Endodermal cell (in vitro differentiated cells): ENCODE results near the gene GPR142. TPM values are rescaled to one million over a fixed set of nuclear protein-coding genes. Genes with fewer than 3 reads are reported as not detected.
"Not testable (repeated sequence)": the region's sequence is repeated elsewhere in the genome, so short reads cannot be mapped to it uniquely, and the experiment has no call there.

Source experiments
- DNase-seq: peaks from one replicate; pipeline ENCODE4 v3.0.0-alpha.2; 2017
- H3K27ac ChIP-seq: 2 replicates; pipeline ENCODE4 v1.5.1; 2013; ENCODE audit warnings: mild to moderate bottlenecking, low read depth, low read length, moderate library complexity
- H3K27me3 ChIP-seq: 2 replicates; pipeline ENCODE4 v1.6.1; 2013; ENCODE audit warnings: mild to moderate bottlenecking, low read length, moderate library complexity; ENCODE audit not compliant: insufficient read depth, control insufficient read depth, poor library complexity, severe bottlenecking
- H3K36me3 ChIP-seq: 2 replicates; pipeline ENCODE4 v1.7.0; 2013; ENCODE audit warnings: mild to moderate bottlenecking, low read length, moderate library complexity; ENCODE audit not compliant: control insufficient read depth, insufficient read depth
- H3K4me1 ChIP-seq: one replicate; pipeline ENCODE4 v1.7.0; 2013; ENCODE audit warnings: low read length; ENCODE audit not compliant: control insufficient read depth, insufficient read depth
- H3K4me3 ChIP-seq: 2 replicates; pipeline ENCODE4 v1.5.1; 2013; ENCODE audit warnings: mild to moderate bottlenecking, low read length, moderate library complexity
- H3K9ac ChIP-seq: 2 replicates; pipeline ENCODE4 v1.6.1; 2013; ENCODE audit warnings: mild to moderate bottlenecking, low read length, moderate library complexity; ENCODE audit not compliant: poor library complexity, severe bottlenecking; ENCODE audit errors: extremely low read depth
- H3K9me3 ChIP-seq: 2 replicates; pipeline ENCODE4 v1.6.1; 2013; ENCODE audit warnings: mild to moderate bottlenecking, low read length, moderate library complexity; ENCODE audit not compliant: control insufficient read depth
- H3K27ac Mint-ChIP-seq: 2 replicates; pipeline ENCODE4 v1.8.0; 2020; ENCODE audit warnings: mixed read lengths
- H3K27me3 Mint-ChIP-seq: 2 replicates; pipeline ENCODE4 v1.8.0; 2021; ENCODE audit warnings: mild to moderate bottlenecking, mixed read lengths; ENCODE audit not compliant: insufficient read depth
- H3K36me3 Mint-ChIP-seq: 2 replicates; pipeline ENCODE4 v1.8.0; 2020; ENCODE audit warnings: low read depth, mixed read lengths
- H3K4me1 Mint-ChIP-seq: 2 replicates; pipeline ENCODE4 v1.8.0; 2020; ENCODE audit warnings: mixed read lengths
- H3K4me3 Mint-ChIP-seq: 2 replicates; pipeline ENCODE4 v1.8.0; 2020; ENCODE audit warnings: mild to moderate bottlenecking, moderate library complexity, mixed read lengths
- H3K9me3 Mint-ChIP-seq: 2 replicates; pipeline ENCODE4 v1.8.0; 2020; ENCODE audit warnings: mild to moderate bottlenecking, mixed read lengths
- CTCF ChIP-seq: fragments of 200-600 bp; sonication (generic); conservative IDR thresholded peaks from 2 replicates; pipeline ENCODE4 v1.5.0; 2021; ENCODE audit warnings: antibody characterized with exemption, mild to moderate bottlenecking
- WGBS, 2 experiments: methylation state at CpG; one replicate each; pipeline versions ENCODE4 v1.1.5 to v1.1.7; 2013; ENCODE audit warnings: missing lambda C conversion rate in 2 of 2, mixed read lengths in 1 of 2; ENCODE audit not compliant: insufficient coverage in 1 of 2, insufficient read length in 1 of 2; 5-methylcytosine and 5-hydroxymethylcytosine counted together
- total RNA-seq, 2 donors: library from RNA; stranded (reverse); fragmentation: NEBNext Ultra II Directional in 1 of 2; extraction: Animal tissue kit (Norgen Biotek cat#: 25700) in 1 of 2; gene quantifications; 2 replicates in 1 of 2; 3 replicates in 1 of 2; pipeline ENCODE4 v1.2.1, GENCODE V29; 2021

Gene GPR142
- total RNA-seq, 2 donors from 2014 or later: 0.29 to 0.92 TPM

DNA sequence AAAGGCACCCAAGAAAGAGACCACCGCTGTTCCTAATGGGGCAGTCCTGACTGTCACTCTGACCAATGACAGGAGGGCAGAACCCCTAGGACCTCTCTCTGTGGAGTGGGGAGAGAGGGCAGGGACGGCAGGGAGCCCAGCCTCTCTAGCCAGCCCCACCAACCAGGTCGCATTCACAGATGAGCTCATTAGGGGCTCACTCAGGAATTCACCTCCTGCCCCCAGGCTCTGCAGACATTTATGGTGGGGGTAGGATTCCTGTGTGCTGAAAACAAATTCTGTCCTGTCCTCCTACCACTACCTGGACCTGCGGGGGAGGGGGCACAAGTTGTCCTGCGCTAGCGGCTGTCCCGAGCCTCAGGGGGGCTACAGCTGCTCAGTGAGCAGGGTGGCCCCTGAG, 36.9 kb downstream of the GPR142 start:
- no peaks in the 10 kb centered on the region for H3K36me3 Mint-ChIP-seq
- TF ChIP-seq CTCF: no peak
- no peak overlapping the region for H3K27ac Mint-ChIP-seq
- peaks cover 13% of the 10 kb centered on the region for H3K4me1 Mint-ChIP-seq
- no peaks in the 10 kb centered on the region for H3K27me3 ChIP-seq
- H3K4me1 ChIP-seq: peaks cover 7% of the 10 kb centered on the region
- H3K9me3 ChIP-seq: no peaks in the 10 kb centered on the region
- H3K9me3 Mint-ChIP-seq: no peaks in the 10 kb centered on the region
- H3K27ac ChIP-seq: no peak overlapping the region
- WGBS, 2 experiments: 0 to 72% methylated on average over 1 to 6 of the region's 7 CpGs
- no peaks in the 10 kb centered on the region for H3K36me3 ChIP-seq
- H3K9ac ChIP-seq: no peak overlapping the region
- peak; percentile 84 for DNase-seq
- no peak overlapping the region for H3K4me3 Mint-ChIP-seq
- peaks cover 5% of the 10 kb centered on the region for H3K27me3 Mint-ChIP-seq
- no peak overlapping the region for H3K4me3 ChIP-seq

GRCh38 chr17:74404789-74405188, 37.5 kb downstream of the GPR142 start:
- Mint-ChIP-seq H3K4me3 (no peak overlapping the region), H3K9me3 (no peaks in the 10 kb centered on the region), H3K4me1 (peaks cover 13% of the 10 kb centered on the region), H3K36me3 (no peaks in the 10 kb centered on the region), H3K27me3 (peaks cover 5% of the 10 kb centered on the region), H3K27ac (no peak overlapping the region)
- Histone ChIP-seq H3K9ac (no peak overlapping the region), H3K9me3 (no peaks in the 10 kb centered on the region), H3K27ac (no peak overlapping the region), H3K36me3 (no peaks in the 10 kb centered on the region), H3K4me3 (no peak overlapping the region), H3K4me1 (peaks cover 7% of the 10 kb centered on the region), H3K27me3 (no peaks in the 10 kb centered on the region)
- no peak for DNase-seq
- 86% methylated on average over 5 of the region's 6 CpGs; no CpG with 5 or more reads in 1 of the 2 experiments for WGBS, 2 experiments
- no peak for TF ChIP-seq CTCF

- H3K9me3 ChIP-seq, H3K27ac ChIP-seq, H3K27ac Mint-ChIP-seq, H3K4me3 ChIP-seq, H3K4me3 Mint-ChIP-seq, H3K36me3 Mint-ChIP-seq, H3K36me3 ChIP-seq, DNase-seq, H3K9ac ChIP-seq, H3K27me3 ChIP-seq, H3K9me3 Mint-ChIP-seq, H3K4me1 ChIP-seq, H3K27me3 Mint-ChIP-seq: not testable (repeated sequence)
- WGBS, 2 experiments: 93 to 100% methylated on average over 3 to 5 of the region's 5 CpGs
- peaks cover 13% of the 10 kb centered on the region for H3K4me1 Mint-ChIP-seq
These were observed 38.0 kb downstream of the GPR142 start for GRCh38 chr17:74405311-74405710.

- Mint-ChIP-seq H3K9me3 (peaks cover 7% of the 10 kb centered on the region), H3K36me3 (no peaks in the 10 kb centered on the region)
- H3K27me3 ChIP-seq: peaks cover 6% of the 10 kb centered on the region
These were observed 40.1 kb downstream of the GPR142 start for GRCh38 chr17:74407384-74407783.

More at GRCh38 chr17:74407384-74407783, 40.1 kb downstream of the GPR142 start:
- Mint-ChIP-seq H3K4me3 (no peak overlapping the region), H3K27ac (no peak overlapping the region), H3K27me3 (peaks cover 23% of the 10 kb centered on the region), H3K4me1 (peaks cover 13% of the 10 kb centered on the region)
- TF ChIP-seq CTCF: no peak
- no peak overlapping the region for H3K9ac ChIP-seq
- no peaks in the 10 kb centered on the region for H3K9me3 ChIP-seq
- peaks cover 7% of the 10 kb centered on the region for H3K4me1 ChIP-seq
- DNase-seq: no peak
- no peak overlapping the region for H3K4me3 ChIP-seq
- 85 to 93% methylated on average over 4 to 5 of the region's 5 CpGs for WGBS, 2 experiments
- H3K36me3 ChIP-seq: no peaks in the 10 kb centered on the region
- H3K27ac ChIP-seq: no peak overlapping the region
